GM21717 (cell line): ENCODE measurements around the gene ZNF302.

Experiments
- ATAC-seq: cut with Tn5 transposase; IDR thresholded peaks from one replicate; pipeline ENCODE4 v1.9.1; 2021; ENCODE audit warnings: mild to moderate bottlenecking, moderate library complexity; ENCODE audit not compliant: unreplicated experiment

The ZNF302 gene

GRCh38 chr19:34731019-34731829, 53.7 kb downstream of the ZNF302 start:
- ATAC-seq = no peak

- no peak for ATAC-seq
Observed at GRCh38 chr19:34731964-34732363, 54.5 kb downstream of the ZNF302 start.

GRCh38 chr19:34732612-34733211, 55.2 kb downstream of the ZNF302 start:
- no peak for ATAC-seq

- ATAC-seq = peak; percentile 14
Observed at GRCh38 chr19:34733266-34733745, 55.8 kb downstream of the ZNF302 start.

- peak; percentile 73 for ATAC-seq
Observed at GRCh38 chr19:34733746-34734536, 56.5 kb downstream of the ZNF302 start, which contains the start of gene ZNF181. Gene ZNF181 (plus strand): TSS chr19:34734243. CDS start chr19:34735038, 795 bp downstream.

GRCh38 chr19:34734537-34735103, 57.1 kb downstream of the ZNF302 start:
- ATAC-seq = no peak
